ENCODE data around the gene PRTN3.

DNA sequence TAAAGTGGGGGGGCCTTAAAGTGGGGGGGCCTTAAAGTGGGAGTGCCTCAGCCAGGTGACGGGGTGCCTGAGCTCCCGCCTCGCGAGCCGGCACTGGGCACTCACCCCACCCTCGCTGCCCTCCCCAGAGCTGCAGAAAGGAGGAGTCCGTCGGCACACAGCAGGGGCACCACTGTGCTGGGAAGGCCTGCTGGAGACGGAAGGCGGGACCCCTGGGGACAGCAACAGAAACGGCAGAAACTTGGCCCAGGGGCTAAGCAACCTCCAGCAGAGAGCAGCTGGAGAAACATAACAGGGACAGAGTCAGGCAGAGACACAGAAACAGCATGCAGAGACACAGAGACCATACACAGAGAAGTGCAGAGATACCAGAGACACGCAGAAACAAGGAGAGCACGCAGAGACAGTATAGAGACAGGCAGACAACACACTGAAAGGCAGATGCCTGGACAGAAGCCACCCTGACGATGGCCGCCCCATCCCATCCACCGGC is 26.5 kb downstream of the PRTN3 start:
- TF ChIP-seq ZFP3 (CRISPR knock-in tag; IDR thresholded peaks at IDR 0.05) (no peak), ZC3H10 (CRISPR knock-in tag; IDR thresholded peaks at IDR 0.05) (no peak), BACH2 (CRISPR knock-in tag; IDR thresholded peaks at IDR 0.05; ENCODE audit: borderline replicate concordance) (no peak), ISL1 (CRISPR knock-in tag; IDR thresholded peaks at IDR 0.05) (no peak), ZNF8 (CRISPR knock-in tag; IDR thresholded peaks at IDR 0.05) (no peak), ZFP30 (CRISPR knock-in tag; IDR thresholded peaks at IDR 0.05) (no peak), RARB (CRISPR knock-in tag; IDR thresholded peaks at IDR 0.05) (no peak), TCF4 (CRISPR knock-in tag; IDR thresholded peaks at IDR 0.05; ENCODE audit: borderline replicate concordance) (no peak), GLIS3 (CRISPR knock-in tag; IDR thresholded peaks at IDR 0.05) (no peak), ZNF70 (CRISPR knock-in tag; IDR thresholded peaks at IDR 0.05) (no peak)
- TF ChIP-seq, protein P1, sequence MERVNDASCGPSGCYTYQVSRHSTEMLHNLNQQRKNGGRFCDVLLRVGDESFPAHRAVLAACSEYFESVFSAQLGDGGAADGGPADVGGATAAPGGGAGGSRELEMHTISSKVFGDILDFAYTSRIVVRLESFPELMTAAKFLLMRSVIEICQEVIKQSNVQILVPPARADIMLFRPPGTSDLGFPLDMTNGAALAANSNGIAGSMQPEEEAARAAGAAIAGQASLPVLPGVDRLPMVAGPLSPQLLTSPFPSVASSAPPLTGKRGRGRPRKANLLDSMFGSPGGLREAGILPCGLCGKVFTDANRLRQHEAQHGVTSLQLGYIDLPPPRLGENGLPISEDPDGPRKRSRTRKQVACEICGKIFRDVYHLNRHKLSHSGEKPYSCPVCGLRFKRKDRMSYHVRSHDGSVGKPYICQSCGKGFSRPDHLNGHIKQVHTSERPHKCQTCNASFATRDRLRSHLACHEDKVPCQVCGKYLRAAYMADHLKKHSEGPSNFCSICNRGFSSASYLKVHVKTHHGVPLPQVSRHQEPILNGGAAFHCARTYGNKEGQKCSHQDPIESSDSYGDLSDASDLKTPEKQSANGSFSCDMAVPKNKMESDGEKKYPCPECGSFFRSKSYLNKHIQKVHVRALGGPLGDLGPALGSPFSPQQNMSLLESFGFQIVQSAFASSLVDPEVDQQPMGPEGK (CRISPR knock-in tag; IDR thresholded peaks at IDR 0.05; ENCODE audit: borderline replicate concordance): no peak
